ENCODE results near the gene PRR16. TPM values are rescaled to one million over a fixed set of nuclear protein-coding genes. Genes with fewer than 3 reads are reported as not detected.

PRR16 gene
- total RNA-seq, 2 experiments from 2014 or later, result not detected

DNA sequence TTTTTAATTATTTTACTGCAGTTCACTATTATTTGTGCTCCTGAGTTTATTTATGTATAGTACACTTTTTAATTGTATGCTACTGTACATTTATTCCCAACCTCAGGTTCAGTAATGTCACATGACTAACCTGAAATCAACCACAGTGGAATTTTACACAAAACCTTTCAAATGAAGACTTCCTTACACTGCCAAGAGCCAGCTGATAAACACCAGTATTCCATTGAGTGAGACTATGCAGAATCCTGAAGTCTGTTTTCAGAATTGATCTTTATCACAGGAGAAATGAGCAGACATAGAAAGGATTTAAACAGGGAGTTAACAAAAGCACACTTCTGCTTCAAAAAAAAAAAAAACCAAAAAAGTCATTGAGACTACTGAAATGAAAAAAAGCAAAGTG is 219.5 kb downstream of the PRR16 start:
- TF ChIP-seq, protein P1, sequence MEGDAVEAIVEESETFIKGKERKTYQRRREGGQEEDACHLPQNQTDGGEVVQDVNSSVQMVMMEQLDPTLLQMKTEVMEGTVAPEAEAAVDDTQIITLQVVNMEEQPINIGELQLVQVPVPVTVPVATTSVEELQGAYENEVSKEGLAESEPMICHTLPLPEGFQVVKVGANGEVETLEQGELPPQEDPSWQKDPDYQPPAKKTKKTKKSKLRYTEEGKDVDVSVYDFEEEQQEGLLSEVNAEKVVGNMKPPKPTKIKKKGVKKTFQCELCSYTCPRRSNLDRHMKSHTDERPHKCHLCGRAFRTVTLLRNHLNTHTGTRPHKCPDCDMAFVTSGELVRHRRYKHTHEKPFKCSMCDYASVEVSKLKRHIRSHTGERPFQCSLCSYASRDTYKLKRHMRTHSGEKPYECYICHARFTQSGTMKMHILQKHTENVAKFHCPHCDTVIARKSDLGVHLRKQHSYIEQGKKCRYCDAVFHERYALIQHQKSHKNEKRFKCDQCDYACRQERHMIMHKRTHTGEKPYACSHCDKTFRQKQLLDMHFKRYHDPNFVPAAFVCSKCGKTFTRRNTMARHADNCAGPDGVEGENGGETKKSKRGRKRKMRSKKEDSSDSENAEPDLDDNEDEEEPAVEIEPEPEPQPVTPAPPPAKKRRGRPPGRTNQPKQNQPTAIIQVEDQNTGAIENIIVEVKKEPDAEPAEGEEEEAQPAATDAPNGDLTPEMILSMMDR (IDR thresholded peaks at IDR 0.05), result no peak
- ChIA-PET POLR2A (no interaction called here), CTCF (no interaction called here)
- DNase-seq, result no peak
- Mint-ChIP-seq H3K36me3 (ENCODE audit: low read depth) (no peaks in the 10 kb centered on the region), H3K4me3 (no peak overlapping the region), H3K4me1 (ENCODE audit: low read depth) (no peaks in the 10 kb centered on the region), H3K27ac (no peak overlapping the region), H3K27me3 (no peaks in the 10 kb centered on the region), H3K9me3 (no peaks in the 10 kb centered on the region)
- intact Hi-C loops (cut with micrococcal nuclease), result no loop called here
- no peak for ATAC-seq

DNA sequence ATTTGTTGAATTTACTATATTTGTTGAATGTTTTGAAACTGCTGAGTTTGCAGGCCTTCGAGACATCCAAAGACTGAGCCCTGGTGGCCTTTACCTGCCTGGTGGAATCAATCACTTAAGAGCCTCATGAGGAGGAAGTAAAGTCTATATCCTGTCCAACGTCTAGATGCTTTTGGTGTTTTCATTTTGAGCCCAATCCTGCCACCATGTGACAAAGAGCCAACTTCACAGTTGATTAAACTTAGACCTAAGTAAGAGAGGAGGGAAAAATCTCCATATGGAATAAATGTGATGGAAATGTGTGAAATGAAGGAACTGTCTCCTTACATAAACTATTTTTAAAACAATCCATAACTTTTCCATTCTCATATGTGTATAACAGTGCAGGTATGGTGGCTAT is 220.1 kb downstream of the PRR16 start:
- Mint-ChIP-seq H3K36me3 (ENCODE audit: low read depth) (no peaks in the 10 kb centered on the region), H3K27ac (no peak overlapping the region), H3K27me3 (no peaks in the 10 kb centered on the region), H3K4me1 (ENCODE audit: low read depth) (no peaks in the 10 kb centered on the region), H3K9me3 (no peaks in the 10 kb centered on the region), H3K4me3 (no peak overlapping the region)
- DNase-seq (no peak), ATAC-seq (no peak)
- ChIA-PET CTCF (no interaction called here), POLR2A (no interaction called here)
- TF ChIP-seq, protein P1 (IDR thresholded peaks at IDR 0.05), result no peak
- intact Hi-C loops (cut with micrococcal nuclease), result no loop called here

DNA sequence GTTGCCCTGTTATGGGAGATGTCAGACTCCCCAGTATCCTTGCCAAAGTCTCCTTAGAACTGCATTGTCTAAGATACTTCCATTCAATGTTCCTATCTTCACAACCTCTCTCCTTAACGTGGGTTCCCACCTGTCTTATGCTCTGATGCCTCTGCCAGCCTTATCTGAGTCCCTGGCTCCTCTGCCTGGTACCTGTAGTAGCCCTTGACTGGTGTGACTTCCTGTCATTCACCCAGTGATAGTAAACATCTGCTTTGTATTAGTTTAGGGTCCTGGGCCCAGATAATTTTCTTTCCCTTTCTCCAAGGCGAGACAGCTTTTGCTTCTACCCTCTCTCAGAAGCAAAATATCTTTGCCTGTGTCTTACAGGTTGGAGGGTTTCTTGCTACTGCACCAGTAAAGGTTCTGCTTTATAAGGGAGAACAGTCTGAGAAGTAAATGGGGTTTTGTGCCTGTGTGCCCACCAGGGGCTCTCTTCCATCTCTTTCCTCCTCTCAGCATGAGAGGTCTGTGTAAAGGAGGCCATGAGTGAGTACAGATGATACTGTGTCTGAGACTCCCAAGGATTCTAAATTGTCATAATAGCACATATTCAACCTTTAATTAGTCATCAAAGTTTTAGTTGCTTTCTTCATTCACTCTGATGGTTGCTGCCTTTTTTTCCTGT is 220.8 kb downstream of the PRR16 start:
- intact Hi-C loops (cut with micrococcal nuclease), result no loop called here
- H3K27ac Mint-ChIP-seq, result no peak overlapping the region
- H3K9me3 Mint-ChIP-seq, result no peaks in the 10 kb centered on the region
- ChIA-PET POLR2A (no interaction called here), CTCF (no interaction called here)
- H3K4me3 Mint-ChIP-seq, result no peak overlapping the region
- ATAC-seq (no peak), DNase-seq (no peak)
- no peaks in the 10 kb centered on the region for H3K4me1 Mint-ChIP-seq (ENCODE audit: low read depth)
- H3K36me3 Mint-ChIP-seq (ENCODE audit: low read depth), result no peaks in the 10 kb centered on the region
- no peaks in the 10 kb centered on the region for H3K27me3 Mint-ChIP-seq
- TF ChIP-seq, protein P1 (IDR thresholded peaks at IDR 0.05), result no peak

DNA sequence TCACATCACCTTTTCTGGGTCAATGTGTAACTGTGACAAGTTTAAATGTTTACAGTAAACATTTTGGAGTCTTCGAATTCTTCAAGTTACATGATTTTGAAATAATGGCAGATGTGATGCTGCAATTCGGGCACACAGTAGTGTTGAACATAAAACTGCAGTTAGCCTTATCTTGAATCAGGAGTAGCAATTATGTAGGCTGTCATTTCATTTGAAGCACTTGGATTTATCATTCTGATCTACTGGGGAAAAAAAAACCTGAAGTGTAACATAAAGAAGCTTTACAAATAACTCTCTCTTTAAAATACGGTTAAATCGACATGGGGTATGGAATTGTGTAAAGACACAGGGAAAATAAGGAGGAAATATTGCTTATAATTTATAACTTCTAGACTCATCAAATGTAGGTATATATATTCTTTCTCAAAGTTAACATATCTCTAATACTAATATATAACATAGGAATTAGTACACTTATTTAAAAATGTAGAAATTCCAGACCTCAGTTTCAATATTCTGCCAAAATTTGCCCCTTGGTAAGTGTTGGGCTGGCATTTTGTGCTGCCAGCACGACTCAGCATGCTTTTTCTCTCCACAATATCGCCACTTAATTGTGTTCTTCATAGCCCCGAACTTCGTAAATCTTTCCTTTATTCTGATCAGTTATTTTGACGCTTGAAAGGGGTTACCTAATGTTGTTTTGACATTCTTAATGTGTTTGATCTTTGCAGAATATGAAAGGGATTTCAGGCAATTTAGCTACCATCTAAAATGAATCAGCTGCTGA is 226.7 kb downstream of the PRR16 start:
- no peaks in the 10 kb centered on the region for H3K36me3 Mint-ChIP-seq (ENCODE audit: low read depth)
- POLR2A ChIA-PET, result interaction anchor here (0.6 kb wide), 1 partner anchor 762 kb away, joined by 3 read pairs; no protein-coding TSS in a partner anchor
- DNase-seq (no peak), ATAC-seq (no peak)
- CTCF ChIA-PET, result no interaction called here
- intact Hi-C loops (cut with micrococcal nuclease), result no loop called here
- H3K9me3 Mint-ChIP-seq, result no peaks in the 10 kb centered on the region
- no peak overlapping the region for H3K4me3 Mint-ChIP-seq
- no peaks in the 10 kb centered on the region for H3K4me1 Mint-ChIP-seq (ENCODE audit: low read depth)
- no peaks in the 10 kb centered on the region for H3K27me3 Mint-ChIP-seq
- TF ChIP-seq, protein P1 (IDR thresholded peaks at IDR 0.05), result no peak
- H3K27ac Mint-ChIP-seq, result no peak overlapping the region

DNA sequence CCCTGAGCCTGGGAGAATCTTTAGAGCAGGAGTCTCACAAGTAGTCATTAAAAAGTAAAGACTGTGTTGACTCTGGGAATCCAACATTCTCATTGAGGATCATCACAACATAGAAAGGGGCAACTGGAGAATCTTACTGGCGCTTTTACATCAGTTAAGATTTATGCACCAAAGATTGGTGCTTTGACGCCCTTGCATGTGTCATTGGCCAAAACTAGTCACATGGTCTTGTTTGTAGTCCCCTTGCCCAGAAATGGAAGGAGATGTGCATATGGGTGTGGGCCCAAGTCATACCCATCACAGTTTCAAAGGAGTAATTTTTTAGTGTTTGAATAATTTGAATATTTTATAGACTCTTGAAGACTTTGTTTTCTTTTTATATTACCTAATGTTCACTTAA is 228.2 kb downstream of the PRR16 start:
- ChIA-PET CTCF (no interaction called here), POLR2A (no interaction called here)
- ATAC-seq (no peak), DNase-seq (no peak)
- no peak overlapping the region for H3K4me3 Mint-ChIP-seq
- TF ChIP-seq, protein P1 (IDR thresholded peaks at IDR 0.05), result no peak
- no peaks in the 10 kb centered on the region for H3K4me1 Mint-ChIP-seq (ENCODE audit: low read depth)
- intact Hi-C loops (cut with micrococcal nuclease), result no loop called here
- no peak overlapping the region for H3K27ac Mint-ChIP-seq
- no peaks in the 10 kb centered on the region for H3K27me3 Mint-ChIP-seq
- no peaks in the 10 kb centered on the region for H3K9me3 Mint-ChIP-seq
- no peaks in the 10 kb centered on the region for H3K36me3 Mint-ChIP-seq (ENCODE audit: low read depth)
